Astrocyte (in vitro differentiated cells and primary cell): ENCODE results near the gene ST8SIA6. TPM values are rescaled to one million over a fixed set of nuclear protein-coding genes. Genes with fewer than 3 reads are reported as not detected.
"Not testable (repeated sequence)": the region's sequence is repeated elsewhere in the genome, so short reads cannot be mapped to it uniquely, and the experiment has no call there.

ENCODE experiments used
- DNase-seq: peaks from one replicate; pipeline ENCODE4 v3.0.0-alpha.2; 2010; ENCODE audit warnings: low read depth
- FAIRE-seq: peaks from 2 replicates; lab custom pipeline; 2011; peaks lifted over from hg19 to GRCh38; lab: Jason Lieb, UNC
- H2AFZ ChIP-seq: 2 replicates; pipeline ENCODE4 v1.6.0; 2012; ENCODE audit warnings: low read depth, low read length, inconsistent platforms
- H3K27ac ChIP-seq: 2 replicates; pipeline ENCODE4 v1.5.1; 2011; ENCODE audit warnings: low read depth, low read length, inconsistent platforms
- H3K27me3 ChIP-seq: 2 replicates; pipeline ENCODE4 v1.6.0; 2011; ENCODE audit warnings: low read length, inconsistent platforms; ENCODE audit not compliant: insufficient read depth
- H3K36me3 ChIP-seq: 2 replicates; pipeline ENCODE4 v1.5.1; 2011; ENCODE audit warnings: low read length, inconsistent platforms; ENCODE audit not compliant: insufficient read depth
- H3K4me1 ChIP-seq: 2 replicates; pipeline ENCODE4 v1.5.1; 2011; ENCODE audit warnings: low read length, inconsistent platforms; ENCODE audit not compliant: insufficient read depth
- H3K4me2 ChIP-seq: 2 replicates; pipeline ENCODE4 v1.6.0; 2012; ENCODE audit warnings: low read length, inconsistent platforms
- H3K4me3 ChIP-seq: 2 replicates; pipeline ENCODE4 v1.5.1; 2011; ENCODE audit warnings: low read depth, mild to moderate bottlenecking, low read length, inconsistent platforms; ENCODE audit not compliant: insufficient read depth
- H3K79me2 ChIP-seq: 2 replicates; pipeline ENCODE4 v1.6.0; 2012; ENCODE audit warnings: mild to moderate bottlenecking, low read length, inconsistent platforms; ENCODE audit not compliant: insufficient read depth
- H3K9ac ChIP-seq: 2 replicates; pipeline ENCODE4 v1.6.0; 2012; ENCODE audit warnings: mild to moderate bottlenecking, low read length, inconsistent platforms
- H3K9me3 ChIP-seq: 2 replicates; pipeline ENCODE4 v1.5.1; 2012; ENCODE audit warnings: low read depth, mild to moderate bottlenecking, low read length, inconsistent platforms; ENCODE audit not compliant: insufficient read depth
- H4K20me1 ChIP-seq: 2 replicates; pipeline ENCODE4 v1.6.0; 2012; ENCODE audit warnings: low read length, inconsistent platforms; ENCODE audit not compliant: insufficient read depth
- H3K27ac Mint-ChIP-seq: one replicate; pipeline ENCODE4 v1.8.0; 2021; ENCODE audit warnings: mild to moderate bottlenecking, mixed read lengths; ENCODE audit not compliant: unreplicated experiment
- H3K27me3 Mint-ChIP-seq: one replicate; pipeline ENCODE4 v1.8.0; 2021; ENCODE audit warnings: low read depth, mixed read lengths; ENCODE audit not compliant: unreplicated experiment
- H3K36me3 Mint-ChIP-seq: one replicate; pipeline ENCODE4 v1.8.0; 2021; ENCODE audit warnings: low read depth, mixed read lengths; ENCODE audit not compliant: unreplicated experiment
- H3K4me1 Mint-ChIP-seq: one replicate; pipeline ENCODE4 v1.8.0; 2021; ENCODE audit warnings: low read depth, mixed read lengths; ENCODE audit not compliant: unreplicated experiment
- H3K4me3 Mint-ChIP-seq: one replicate; pipeline ENCODE4 v1.8.0; 2021; ENCODE audit warnings: mild to moderate bottlenecking, moderate library complexity, mixed read lengths; ENCODE audit not compliant: unreplicated experiment
- H3K9me3 Mint-ChIP-seq: one replicate; pipeline ENCODE4 v1.8.0; 2021; ENCODE audit warnings: mild to moderate bottlenecking, mixed read lengths; ENCODE audit not compliant: unreplicated experiment
- EZH2 ChIP-seq: IDR thresholded peaks from 2 replicates; pipeline ENCODE4 v1.6.1; 2012; ENCODE audit warnings: mild to moderate bottlenecking, low read length, inconsistent platforms; ENCODE audit not compliant: insufficient read depth
- total RNA-seq: library from RNA; stranded (reverse); gene quantifications from 2 replicates; pipeline ENCODE4 v1.2.1, GENCODE V29; 2021
- TF ChIP-seq, protein P1 (sequence below): IDR thresholded peaks from 2 replicates; pipeline ENCODE4 v1.5.1; 2011; ENCODE audit warnings: low read depth, mild to moderate bottlenecking, inconsistent platforms, low read length, moderate library complexity; ENCODE audit not compliant: insufficient read depth

The ST8SIA6 gene
- total RNA-seq, 1 donor from 2014 or later = not detected

DNA sequence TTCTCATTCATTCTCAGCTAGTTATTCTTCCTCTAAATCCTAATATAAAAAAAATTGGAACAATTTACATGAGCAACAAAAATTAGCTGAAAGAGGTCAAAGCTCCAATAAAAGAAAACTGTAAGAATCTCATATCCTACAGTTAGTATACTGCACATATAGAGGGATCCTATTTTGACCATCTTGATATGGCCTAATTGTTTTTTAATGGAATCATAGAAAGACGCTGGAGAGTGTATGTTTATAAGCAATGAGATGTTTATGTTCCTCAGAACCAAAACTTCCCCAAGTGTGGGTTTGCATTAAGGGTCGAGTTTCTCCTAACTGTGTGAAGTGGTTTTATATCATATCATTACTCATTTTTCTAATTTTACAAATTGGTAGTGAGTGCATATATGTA, 123.9 kb downstream of the ST8SIA6 start:
- no peaks in the 10 kb centered on the region for H3K27me3 ChIP-seq
- no peak overlapping the region for H3K27ac ChIP-seq
- H3K9ac ChIP-seq = no peak overlapping the region
- H3K4me2 ChIP-seq = no peak overlapping the region
- H3K9me3 ChIP-seq = no peaks in the 10 kb centered on the region
- no peaks in the 10 kb centered on the region for H3K79me2 ChIP-seq
- H3K9me3 Mint-ChIP-seq = no peaks in the 10 kb centered on the region
- H3K27ac Mint-ChIP-seq = no peak overlapping the region
- no peak overlapping the region for H2AFZ ChIP-seq
- H3K4me3 ChIP-seq = no peak overlapping the region
- H3K36me3 Mint-ChIP-seq = no peaks in the 10 kb centered on the region
- peaks cover 3% of the 10 kb centered on the region for H3K4me1 ChIP-seq
- no peaks in the 10 kb centered on the region for H3K4me1 Mint-ChIP-seq
- no peaks in the 10 kb centered on the region for H3K27me3 Mint-ChIP-seq
- no peaks in the 10 kb centered on the region for H4K20me1 ChIP-seq
- FAIRE-seq (no peak), DNase-seq (no peak)
- H3K4me3 Mint-ChIP-seq = no peak overlapping the region
- no peaks in the 10 kb centered on the region for H3K36me3 ChIP-seq
- TF ChIP-seq, protein P1, sequence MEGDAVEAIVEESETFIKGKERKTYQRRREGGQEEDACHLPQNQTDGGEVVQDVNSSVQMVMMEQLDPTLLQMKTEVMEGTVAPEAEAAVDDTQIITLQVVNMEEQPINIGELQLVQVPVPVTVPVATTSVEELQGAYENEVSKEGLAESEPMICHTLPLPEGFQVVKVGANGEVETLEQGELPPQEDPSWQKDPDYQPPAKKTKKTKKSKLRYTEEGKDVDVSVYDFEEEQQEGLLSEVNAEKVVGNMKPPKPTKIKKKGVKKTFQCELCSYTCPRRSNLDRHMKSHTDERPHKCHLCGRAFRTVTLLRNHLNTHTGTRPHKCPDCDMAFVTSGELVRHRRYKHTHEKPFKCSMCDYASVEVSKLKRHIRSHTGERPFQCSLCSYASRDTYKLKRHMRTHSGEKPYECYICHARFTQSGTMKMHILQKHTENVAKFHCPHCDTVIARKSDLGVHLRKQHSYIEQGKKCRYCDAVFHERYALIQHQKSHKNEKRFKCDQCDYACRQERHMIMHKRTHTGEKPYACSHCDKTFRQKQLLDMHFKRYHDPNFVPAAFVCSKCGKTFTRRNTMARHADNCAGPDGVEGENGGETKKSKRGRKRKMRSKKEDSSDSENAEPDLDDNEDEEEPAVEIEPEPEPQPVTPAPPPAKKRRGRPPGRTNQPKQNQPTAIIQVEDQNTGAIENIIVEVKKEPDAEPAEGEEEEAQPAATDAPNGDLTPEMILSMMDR = no peak
- TF ChIP-seq EZH2 = no peak

DNA sequence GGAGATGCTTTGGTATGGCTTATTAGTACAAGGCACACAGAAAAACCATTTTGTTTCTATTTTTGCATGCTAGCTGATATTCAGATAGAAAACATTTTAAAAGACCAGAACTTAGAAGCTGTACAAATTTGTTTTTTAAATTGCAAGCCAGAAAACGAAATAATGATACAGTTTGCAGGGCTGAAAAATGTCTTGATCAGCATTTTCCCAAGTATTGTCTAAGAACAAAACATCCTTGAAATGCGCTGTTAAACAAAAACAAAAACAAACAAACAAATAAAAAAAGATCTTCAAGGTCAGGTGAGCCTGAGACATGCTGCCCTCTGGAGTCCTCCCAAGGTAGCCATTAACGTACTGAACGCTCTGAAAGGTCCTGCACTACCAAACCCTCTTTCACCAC, 128.0 kb downstream of the ST8SIA6 start:
- no peak for FAIRE-seq

DNA sequence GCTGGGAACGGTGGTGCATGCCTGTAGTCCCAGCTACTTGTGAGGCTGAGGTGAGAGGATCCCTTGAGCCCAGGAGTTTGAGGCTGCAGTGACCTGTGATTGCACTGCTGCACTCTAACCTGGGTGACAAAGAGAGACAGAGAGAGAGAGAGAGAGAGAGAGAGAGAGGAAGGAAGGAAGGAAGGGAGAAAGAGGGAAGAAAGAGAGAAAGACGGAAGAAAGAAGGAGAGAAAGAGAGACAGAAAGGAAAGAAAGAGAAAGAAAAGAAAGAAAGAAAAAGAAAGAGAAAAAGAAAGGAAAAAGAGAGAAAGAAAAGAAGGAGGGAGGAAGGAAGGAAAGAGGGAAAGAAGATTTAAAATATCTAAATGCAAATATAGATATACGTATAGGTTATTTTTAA, 132.4 kb downstream of the ST8SIA6 start:
- not testable (repeated sequence) for DNase-seq, FAIRE-seq, H3K9me3 Mint-ChIP-seq, H3K4me3 Mint-ChIP-seq, H3K4me1 Mint-ChIP-seq, H4K20me1 ChIP-seq, H3K36me3 Mint-ChIP-seq, H3K27ac ChIP-seq, H3K4me1 ChIP-seq, H3K36me3 ChIP-seq, H3K27me3 ChIP-seq, H3K4me2 ChIP-seq, H3K27me3 Mint-ChIP-seq, H3K9ac ChIP-seq, H3K9me3 ChIP-seq, H3K4me3 ChIP-seq, H3K27ac Mint-ChIP-seq, H2AFZ ChIP-seq, H3K79me2 ChIP-seq

More for the DNA sequence above, 128.0 kb downstream of the ST8SIA6 start:
- no peaks in the 10 kb centered on the region for H3K79me2 ChIP-seq
- no peak overlapping the region for H2AFZ ChIP-seq
- H4K20me1 ChIP-seq = no peaks in the 10 kb centered on the region
- H3K4me1 Mint-ChIP-seq = no peaks in the 10 kb centered on the region
- no peaks in the 10 kb centered on the region for H3K36me3 Mint-ChIP-seq
- no peak overlapping the region for H3K27ac ChIP-seq
- H3K4me2 ChIP-seq = no peak overlapping the region
- no peak overlapping the region for H3K4me3 ChIP-seq
- H3K9ac ChIP-seq = no peak overlapping the region
- H3K27me3 ChIP-seq = no peaks in the 10 kb centered on the region
- no peaks in the 10 kb centered on the region for H3K9me3 Mint-ChIP-seq
- H3K9me3 ChIP-seq = no peaks in the 10 kb centered on the region
- H3K4me1 ChIP-seq = no peaks in the 10 kb centered on the region
- no peak overlapping the region for H3K4me3 Mint-ChIP-seq
- TF ChIP-seq, protein P1 = no peak
- no peak for TF ChIP-seq EZH2
- H3K36me3 ChIP-seq = no peaks in the 10 kb centered on the region
- DNase-seq = no peak
- no peaks in the 10 kb centered on the region for H3K27me3 Mint-ChIP-seq
- H3K27ac Mint-ChIP-seq = no peak overlapping the region
